ENCODE data around the gene KRT73.

KRT73 gene

GRCh38 chr12:52584156-52584682 lies 34.1 kb downstream of the KRT73 start:
- no peak for TF ChIP-seq CTCF (IDR thresholded peaks at IDR 0.05; ENCODE audit: low read length, missing control alignments)
- no peak for DNase-seq (ENCODE audit: low read depth)
- no peak overlapping the region for H3K4me3 ChIP-seq (replicated peaks; ENCODE audit: low read depth, low read length)

- DNase-seq (ENCODE audit: low read depth), result peak; percentile 72
- no peak overlapping the region for H3K4me3 ChIP-seq (replicated peaks; ENCODE audit: low read depth, low read length)
- TF ChIP-seq CTCF (IDR thresholded peaks at IDR 0.05; ENCODE audit: low read length, missing control alignments), result peak; percentile 86
Measured at GRCh38 chr12:52582971-52583456, 35.3 kb downstream of the KRT73 start.

- no peak for DNase-seq (ENCODE audit: low read depth)
- H3K4me3 ChIP-seq (replicated peaks; ENCODE audit: low read depth, low read length), result no peak overlapping the region
- no peak for TF ChIP-seq CTCF (IDR thresholded peaks at IDR 0.05; ENCODE audit: low read length, missing control alignments)
Measured at GRCh38 chr12:52582486-52582885, 35.9 kb downstream of the KRT73 start.

GRCh38 chr12:52581481-52581880 lies 36.9 kb downstream of the KRT73 start:
- TF ChIP-seq CTCF (IDR thresholded peaks at IDR 0.05; ENCODE audit: low read length, missing control alignments), result no peak
- peak; percentile 41 for DNase-seq (ENCODE audit: low read depth)

GRCh38 chr12:52581066-52581465 lies 37.3 kb downstream of the KRT73 start:
- H3K4me3 ChIP-seq (replicated peaks; ENCODE audit: low read depth, low read length), result no peak overlapping the region
- TF ChIP-seq CTCF (IDR thresholded peaks at IDR 0.05; ENCODE audit: low read length, missing control alignments), result no peak
- no peak for DNase-seq (ENCODE audit: low read depth)

More at GRCh38 chr12:52581481-52581880, 36.9 kb downstream of the KRT73 start:
- H3K4me3 ChIP-seq (replicated peaks; ENCODE audit: low read depth, low read length), result no peak overlapping the region

GRCh38 chr12:52580496-52580895 lies 37.9 kb downstream of the KRT73 start:
- H3K4me3 ChIP-seq (replicated peaks; ENCODE audit: low read depth, low read length), result no peak overlapping the region
- DNase-seq (ENCODE audit: low read depth), result no peak
- TF ChIP-seq CTCF (IDR thresholded peaks at IDR 0.05; ENCODE audit: low read length, missing control alignments), result no peak
